CD4-positive, alpha-beta T cell treated with Interleukin-6 at 100 ng/mL for 8 hours (primary cell): Measurements from ENCODE around the gene AGBL1.

Source experiments
- DNase-seq: peaks from one replicate; pipeline ENCODE4 v3.0.0-alpha.2; 2020; ENCODE audit warnings: mixed read lengths, low spot score

AGBL1 gene

GRCh38 chr15:86644339-86644738 is 564.7 kb downstream of the AGBL1 start:
- no peak for DNase-seq

- DNase-seq, result no peak
These were observed 566.3 kb downstream of the AGBL1 start for GRCh38 chr15:86645925-86646500.

GRCh38 chr15:86647810-86648440 is 568.3 kb downstream of the AGBL1 start:
- DNase-seq, result no peak

GRCh38 chr15:86649277-86649676 is 569.6 kb downstream of the AGBL1 start:
- no peak for DNase-seq

- no peak for DNase-seq
These were observed 570.4 kb downstream of the AGBL1 start for GRCh38 chr15:86650094-86650493.

- peak; percentile 37 for DNase-seq
These were observed 573.9 kb downstream of the AGBL1 start for GRCh38 chr15:86653344-86654197.

GRCh38 chr15:86654501-86654900 is 574.8 kb downstream of the AGBL1 start:
- DNase-seq, result no peak

- DNase-seq, result no peak
These were observed 577.6 kb downstream of the AGBL1 start for GRCh38 chr15:86657305-86657704.

GRCh38 chr15:86659724-86660411 is 580.2 kb downstream of the AGBL1 start:
- DNase-seq, result no peak

GRCh38 chr15:86661580-86661979 is 581.9 kb downstream of the AGBL1 start:
- no peak for DNase-seq

GRCh38 chr15:86663304-86663703 is 583.6 kb downstream of the AGBL1 start:
- peak; percentile 25 for DNase-seq

- DNase-seq, result no peak
These were observed 584.3 kb downstream of the AGBL1 start for GRCh38 chr15:86663979-86664378.

GRCh38 chr15:86664581-86664980 is 584.9 kb downstream of the AGBL1 start:
- DNase-seq, result no peak

GRCh38 chr15:86676002-86676401 is 596.3 kb downstream of the AGBL1 start:
- DNase-seq, result no peak

- DNase-seq, result no peak
These were observed 597.6 kb downstream of the AGBL1 start for GRCh38 chr15:86677278-86677677.

GRCh38 chr15:86685263-86685662 is 605.6 kb downstream of the AGBL1 start:
- DNase-seq, result no peak

- no peak for DNase-seq
These were observed 609.3 kb downstream of the AGBL1 start for GRCh38 chr15:86689006-86689405.

GRCh38 chr15:86690566-86690965 is 610.9 kb downstream of the AGBL1 start:
- no peak for DNase-seq

GRCh38 chr15:86691091-86691663 is 611.5 kb downstream of the AGBL1 start:
- DNase-seq, result no peak

- DNase-seq, result no peak
These were observed 621.4 kb downstream of the AGBL1 start for GRCh38 chr15:86700864-86701610.

GRCh38 chr15:86701611-86701963 is 621.9 kb downstream of the AGBL1 start:
- DNase-seq, result no peak

GRCh38 chr15:86706813-86707212 is 627.1 kb downstream of the AGBL1 start:
- DNase-seq, result no peak
